ENCODE results near the gene KLHL2.
"Not testable (repeated sequence)": the region's sequence is repeated elsewhere in the genome, so short reads cannot be mapped to it uniquely, and the experiment has no call there.

DNA sequence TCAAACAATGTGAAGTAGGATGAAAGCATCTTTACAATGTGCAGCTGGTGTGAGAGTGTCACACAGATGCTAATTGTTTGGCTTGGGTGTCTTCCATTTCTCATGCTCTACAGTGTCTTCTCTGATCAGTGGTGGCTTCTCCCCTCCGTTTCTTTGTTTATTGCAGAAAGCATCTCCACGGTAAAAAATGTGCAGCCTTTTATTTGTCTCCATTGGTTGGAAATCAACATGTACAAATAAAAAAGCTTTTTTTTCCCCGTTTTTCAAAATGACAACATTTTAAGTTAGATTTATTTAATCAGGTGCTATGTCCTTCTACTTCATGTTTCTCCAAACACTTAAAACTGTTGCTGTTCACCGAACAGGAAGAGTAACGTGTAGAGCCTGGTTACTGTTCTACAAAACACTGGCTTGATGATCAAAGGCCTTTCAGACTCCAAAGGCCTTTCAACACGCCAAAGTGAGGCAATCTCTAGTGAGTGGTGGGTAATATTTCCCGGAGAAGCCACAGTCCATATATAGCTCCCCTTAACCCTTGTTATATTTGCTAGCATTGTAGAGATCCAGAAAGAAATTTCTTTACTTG is 48.8 kb downstream of the KLHL2 start:
- not testable (repeated sequence) for TF ChIP-seq CTCF (IDR thresholded peaks at IDR 0.05; ENCODE audit: poor library complexity); EZH2 (IDR thresholded peaks at IDR 0.05; ENCODE audit: borderline replicate concordance); EZH2phosphoT487 (IDR thresholded peaks at IDR 0.05; ENCODE audit: low read depth, severe bottlenecking, unreplicated experiment)
